Effector memory CD4-positive, alpha-beta T cell (primary cell): ENCODE results near the gene CHM.

ENCODE experiments used
- DNase-seq, 3 donors: peaks; one replicate each; pipeline ENCODE4 v3.0.0-alpha.2; 2020
- H3K27ac ChIP-seq: 2 replicates; pipeline ENCODE4 v1.7.0; 2013; ENCODE audit warnings: mild to moderate bottlenecking, low read length, moderate library complexity; ENCODE audit not compliant: insufficient read depth, poor library complexity, severe bottlenecking
- H3K27me3 ChIP-seq: replicated peaks from 2 replicates; pipeline ENCODE4 v1.7.0; 2013; ENCODE audit warnings: mild to moderate bottlenecking, low read length; ENCODE audit not compliant: insufficient read depth, control insufficient read depth, poor library complexity, severe bottlenecking
- H3K36me3 ChIP-seq: 2 replicates; pipeline ENCODE4 v1.7.0; 2013; ENCODE audit warnings: mild to moderate bottlenecking, low read length, moderate library complexity; ENCODE audit not compliant: control insufficient read depth, insufficient read depth
- H3K4me1 ChIP-seq: 2 replicates; pipeline ENCODE4 v1.7.0; 2013; ENCODE audit warnings: low read length, mild to moderate bottlenecking; ENCODE audit not compliant: control insufficient read depth, insufficient read depth, poor library complexity, severe bottlenecking
- H3K4me3 ChIP-seq: 2 replicates; pipeline ENCODE4 v1.7.0; 2013; ENCODE audit warnings: low read length, low read depth, mild to moderate bottlenecking; ENCODE audit not compliant: insufficient read depth, poor library complexity, severe bottlenecking
- H3K9me3 ChIP-seq: 2 replicates; pipeline ENCODE4 v1.7.0; 2013; ENCODE audit warnings: mild to moderate bottlenecking, low read length, moderate library complexity; ENCODE audit not compliant: control insufficient read depth

The CHM gene

GRCh38 chrX:85870585-85870984, 176.8 kb downstream of the CHM start:
- H3K27me3 ChIP-seq: no peaks in the 10 kb centered on the region
- no peaks in the 10 kb centered on the region for H3K4me1 ChIP-seq
- H3K9me3 ChIP-seq: no peaks in the 10 kb centered on the region
- no peak for DNase-seq
- no peak overlapping the region for H3K4me3 ChIP-seq
- peaks cover 4% of the 10 kb centered on the region for H3K36me3 ChIP-seq
- no peak overlapping the region for H3K27ac ChIP-seq

GRCh38 chrX:85865324-85865723, 182.0 kb downstream of the CHM start:
- Histone ChIP-seq H3K27me3 (no peaks in the 10 kb centered on the region), H3K9me3 (no peaks in the 10 kb centered on the region), H3K4me3 (no peak overlapping the region), H3K27ac (no peak overlapping the region), H3K4me1 (no peaks in the 10 kb centered on the region), H3K36me3 (peaks cover 4% of the 10 kb centered on the region)
- DNase-seq: no peak

DNA sequence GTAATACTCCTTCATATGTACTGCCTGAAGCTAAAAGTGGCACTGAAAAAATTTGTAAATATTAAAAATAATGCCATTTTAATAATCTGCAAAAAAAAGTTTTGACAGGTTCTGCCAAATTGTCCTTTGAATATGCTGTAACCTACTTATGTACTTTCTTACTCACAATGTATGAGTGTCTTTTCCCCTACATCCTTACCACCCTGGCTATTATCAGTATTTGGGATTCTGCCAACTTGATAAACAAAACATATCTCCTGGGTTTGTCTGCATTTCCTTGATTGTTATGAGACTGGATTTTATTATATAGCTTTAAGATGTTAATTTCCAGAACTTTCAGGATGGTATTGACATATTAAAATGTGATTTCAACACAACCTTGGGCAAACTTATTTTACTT, 187.9 kb downstream of the CHM start:
- Histone ChIP-seq H3K4me1 (no peaks in the 10 kb centered on the region), H3K9me3 (no peaks in the 10 kb centered on the region), H3K27ac (no peak overlapping the region), H3K4me3 (no peak overlapping the region), H3K27me3 (no peaks in the 10 kb centered on the region), H3K36me3 (no peaks in the 10 kb centered on the region)
- DNase-seq: no peak

GRCh38 chrX:85851418-85851817, 195.9 kb downstream of the CHM start:
- Histone ChIP-seq H3K27me3 (no peaks in the 10 kb centered on the region), H3K4me1 (no peaks in the 10 kb centered on the region), H3K9me3 (no peaks in the 10 kb centered on the region), H3K27ac (no peak overlapping the region), H3K4me3 (no peak overlapping the region), H3K36me3 (no peaks in the 10 kb centered on the region)
- DNase-seq: no peak

- Histone ChIP-seq H3K27ac (no peak overlapping the region), H3K4me3 (no peak overlapping the region), H3K9me3 (no peaks in the 10 kb centered on the region), H3K36me3 (no peaks in the 10 kb centered on the region), H3K27me3 (no peaks in the 10 kb centered on the region), H3K4me1 (no peaks in the 10 kb centered on the region)
- no peak for DNase-seq
These were observed 210.5 kb downstream of the CHM start for GRCh38 chrX:85836868-85837267.

DNA sequence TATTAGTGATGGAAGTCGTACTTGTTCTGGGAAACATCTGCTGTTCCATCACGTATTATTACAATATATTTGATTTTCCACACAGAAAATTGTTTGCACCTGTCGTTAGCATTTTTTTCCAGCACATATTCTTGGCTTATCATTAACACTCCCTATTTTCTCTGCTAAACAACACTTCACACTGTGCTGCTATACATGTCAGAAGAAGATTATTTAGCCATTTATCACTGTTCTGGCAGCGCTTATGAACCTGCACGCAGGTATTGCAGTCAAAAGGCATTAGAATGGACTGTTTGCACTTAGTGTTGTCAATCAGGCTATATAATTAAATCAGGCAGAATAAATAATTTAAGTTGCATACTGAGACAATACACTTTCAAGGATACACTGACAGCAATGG, 218.6 kb downstream of the CHM start:
- no peaks in the 10 kb centered on the region for H3K9me3 ChIP-seq
- H3K27ac ChIP-seq: no peak overlapping the region
- no peak for DNase-seq
- H3K4me3 ChIP-seq: no peak overlapping the region
- no peaks in the 10 kb centered on the region for H3K27me3 ChIP-seq
- H3K36me3 ChIP-seq: no peaks in the 10 kb centered on the region
- H3K4me1 ChIP-seq: no peaks in the 10 kb centered on the region

DNA sequence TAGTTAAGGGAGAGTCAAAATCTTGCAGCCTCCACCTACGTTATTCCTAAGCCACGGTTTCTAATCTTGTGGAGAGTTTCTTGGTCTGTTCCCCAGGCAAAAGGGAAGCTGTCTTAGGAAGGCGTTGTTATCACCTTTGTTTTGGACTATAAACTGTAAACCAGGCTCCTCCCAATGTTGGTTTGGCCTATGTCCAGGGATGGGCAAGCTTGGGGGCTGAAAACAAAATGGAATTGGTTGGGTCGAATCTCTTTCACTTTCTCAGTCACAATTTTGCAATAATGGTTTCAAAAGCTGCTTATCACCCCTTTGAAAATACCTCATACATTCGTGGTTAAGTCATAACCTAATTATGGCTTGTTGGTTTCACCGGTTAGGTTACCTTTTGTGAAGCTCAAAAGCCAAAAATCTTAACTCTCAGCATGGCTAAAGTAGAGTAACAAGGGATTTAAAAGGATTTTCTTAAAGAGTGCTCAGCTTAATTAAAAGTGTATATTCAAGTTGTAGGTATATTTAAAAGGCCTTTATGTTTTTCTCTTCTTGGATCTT, 232.1 kb downstream of the CHM start:
- no peak for DNase-seq
- Histone ChIP-seq H3K36me3 (no peaks in the 10 kb centered on the region), H3K27me3 (no peaks in the 10 kb centered on the region), H3K4me3 (no peak overlapping the region), H3K4me1 (no peaks in the 10 kb centered on the region), H3K9me3 (peaks cover 7% of the 10 kb centered on the region), H3K27ac (no peak overlapping the region)
